Stomach smooth muscle (tissue), 2 donors: ENCODE measurements around the gene SNRNP48.

Experiments
- H3K27ac ChIP-seq: one replicate; pipeline ENCODE4 v1.7.0; 2013; ENCODE audit warnings: mild to moderate bottlenecking, low read length, inconsistent platforms
- H3K27me3 ChIP-seq, 2 donors: one replicate each; pipeline ENCODE4 v1.7.0; 2013; ENCODE audit warnings: low read length in 2 of 2; ENCODE audit not compliant: insufficient read depth in 2 of 2, control insufficient read depth in 1 of 2
- H3K36me3 ChIP-seq, 2 donors: one replicate each; pipeline ENCODE4 v1.7.0; 2013; ENCODE audit warnings: low read length in 2 of 2; ENCODE audit not compliant: control insufficient read depth in 2 of 2, insufficient read depth in 2 of 2
- H3K4me1 ChIP-seq: one replicate; pipeline ENCODE4 v1.7.0; 2013; ENCODE audit warnings: low read length; ENCODE audit not compliant: control insufficient read depth, insufficient read depth
- H3K4me3 ChIP-seq, 2 donors: one replicate each; pipeline ENCODE4 v1.7.0; 2013; ENCODE audit warnings: low read length in 2 of 2
- H3K9ac ChIP-seq, 2 donors: one replicate each; pipeline ENCODE4 v1.7.0; 2013; ENCODE audit warnings: low read length in 2 of 2, mild to moderate bottlenecking in 1 of 2
- H3K9me3 ChIP-seq, 2 donors: one replicate each; pipeline ENCODE4 v1.7.0; 2013; ENCODE audit warnings: low read length in 2 of 2; ENCODE audit not compliant: control insufficient read depth in 2 of 2
- donor health status: healthy.
- donor health status: Pancreatic carcinoma.

The SNRNP48 gene

DNA sequence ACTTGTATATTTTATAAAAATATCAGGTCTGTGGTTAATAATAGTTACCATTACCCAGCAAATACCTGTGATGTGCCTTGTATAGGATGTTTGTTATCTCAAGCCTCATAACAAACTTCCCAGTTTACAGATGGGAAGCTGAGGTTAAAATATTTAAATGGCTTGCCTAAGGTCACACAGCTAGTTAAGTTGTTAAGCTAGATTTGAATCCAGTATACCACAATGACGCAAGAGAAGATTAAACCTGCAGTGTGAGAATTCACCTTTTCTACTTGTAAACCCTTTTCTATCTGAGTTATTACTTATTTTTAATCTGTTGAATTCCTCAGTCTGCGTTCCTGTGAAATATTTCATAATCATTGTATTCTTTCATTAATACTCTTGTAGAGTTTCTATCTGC is 43.6 kb upstream of the SNRNP48 start:
- H3K4me3 ChIP-seq, result no peak overlapping the region
- H3K9ac ChIP-seq, result no peak overlapping the region
- no peak overlapping the region for H3K27ac ChIP-seq
- H3K27me3 ChIP-seq, result peaks cover 22% of the 10 kb centered on the region in 2 donors
- no peaks in the 10 kb centered on the region for H3K9me3 ChIP-seq
- peaks cover 14% of the 10 kb centered on the region for H3K4me1 ChIP-seq
- H3K36me3 ChIP-seq, result no peaks in the 10 kb centered on the region

DNA sequence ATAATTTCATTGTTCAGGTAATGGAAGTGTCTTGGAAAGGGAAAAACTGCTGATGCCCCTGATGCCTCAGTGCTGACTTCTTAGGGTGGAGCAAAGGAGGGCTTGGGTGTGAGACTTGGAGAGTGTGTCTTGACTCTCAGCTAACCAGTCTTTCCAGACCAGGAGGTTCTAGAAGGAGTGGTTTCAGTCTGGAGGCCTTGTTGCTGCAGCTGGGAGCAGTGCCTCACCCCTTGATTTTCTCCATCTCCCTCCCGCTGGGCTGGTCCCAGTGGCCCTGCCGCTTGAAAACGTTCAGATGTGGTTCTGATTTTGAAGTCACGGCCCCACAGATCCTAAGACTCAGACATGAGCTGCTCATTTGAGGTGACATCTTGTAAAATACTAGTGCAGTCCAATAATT is 43.1 kb upstream of the SNRNP48 start:
- Histone ChIP-seq H3K27ac (no peak overlapping the region), H3K36me3 (no peaks in the 10 kb centered on the region), H3K4me1 (peaks cover 9% of the 10 kb centered on the region), H3K9me3 (no peaks in the 10 kb centered on the region), H3K9ac (no peak overlapping the region), H3K27me3 (peaks cover 19 to 21% of the 10 kb centered on the region in 2 donors), H3K4me3 (no peak overlapping the region)

DNA sequence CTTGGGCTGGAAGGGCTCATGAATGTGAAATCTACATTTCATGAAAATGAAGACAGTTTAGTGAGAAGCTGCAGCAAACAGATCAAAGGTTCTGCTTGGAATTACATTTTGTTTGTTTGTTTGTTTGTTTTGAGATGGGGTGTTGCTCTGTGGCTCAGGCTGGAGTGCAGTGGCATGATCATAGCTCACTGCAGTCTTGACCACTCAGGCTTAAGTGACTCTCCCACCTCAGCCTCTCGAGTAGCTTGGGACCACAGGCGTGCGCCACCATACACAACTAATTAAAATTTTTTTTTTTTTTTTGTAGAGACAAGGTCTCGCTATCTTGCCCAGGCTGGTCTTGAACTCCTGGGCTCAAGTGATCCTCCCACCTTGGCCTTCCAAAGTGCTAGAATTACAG is 42.7 kb upstream of the SNRNP48 start:
- H3K9me3 ChIP-seq, result no peaks in the 10 kb centered on the region
- no peak overlapping the region for H3K4me3 ChIP-seq
- peaks cover 15 to 17% of the 10 kb centered on the region in 2 donors for H3K27me3 ChIP-seq
- peaks cover 5% of the 10 kb centered on the region for H3K4me1 ChIP-seq
- H3K27ac ChIP-seq, result no peak overlapping the region
- no peaks in the 10 kb centered on the region for H3K36me3 ChIP-seq
- H3K9ac ChIP-seq, result no peak overlapping the region

DNA sequence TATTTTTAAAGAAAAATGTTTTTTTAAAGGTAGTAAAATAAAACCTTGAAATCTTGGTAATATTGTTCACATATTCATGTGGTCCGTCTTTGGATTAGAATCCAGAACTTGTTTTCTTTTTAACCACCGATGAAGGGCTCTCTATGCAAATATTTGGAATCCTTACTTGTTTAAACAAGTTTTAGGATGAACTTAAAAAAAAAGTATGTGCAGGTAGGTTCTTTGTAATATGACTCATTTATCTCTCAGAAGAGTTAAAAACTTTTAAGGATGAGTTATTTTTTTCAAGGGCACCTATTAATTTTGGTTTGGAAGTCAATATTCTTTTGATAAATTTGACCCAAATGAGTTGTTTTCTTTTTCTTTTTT is 39.6 kb upstream of the SNRNP48 start:
- peaks cover 7 to 9% of the 10 kb centered on the region in 2 donors for H3K27me3 ChIP-seq

DNA sequence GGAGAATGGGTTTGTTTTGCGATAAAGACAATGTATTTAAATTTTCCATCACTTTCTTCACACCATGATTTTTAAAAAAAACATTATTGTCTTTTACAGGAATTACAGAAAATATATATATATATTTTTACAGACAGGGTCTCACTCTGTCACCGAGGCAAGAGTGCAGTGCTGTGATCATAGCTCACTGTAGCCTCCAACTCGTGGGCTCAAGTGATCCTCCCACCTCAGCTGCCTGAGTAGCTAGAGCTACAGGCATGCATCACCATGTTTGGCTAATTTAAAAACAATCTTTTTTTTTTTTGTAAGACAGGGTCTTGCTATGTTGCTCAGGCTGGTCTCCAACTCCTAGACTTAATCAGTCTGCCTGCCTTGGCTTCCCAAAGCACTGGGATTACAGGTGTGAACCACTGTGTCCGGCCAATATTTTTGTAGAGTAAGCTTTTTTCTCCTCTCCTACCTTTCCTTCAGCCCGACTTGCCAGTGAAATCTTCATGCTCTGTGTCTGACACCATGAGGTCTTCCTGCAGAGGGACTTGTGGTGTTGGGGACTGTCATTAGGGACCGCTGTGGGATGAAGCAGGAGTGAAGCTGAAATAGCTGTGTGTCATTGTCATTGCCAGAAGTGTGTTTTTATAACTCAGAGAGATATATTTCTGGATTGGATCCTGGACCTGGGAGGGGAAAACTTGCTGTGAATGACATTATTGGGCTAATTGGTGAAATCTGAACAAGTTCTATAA is 35.3 kb upstream of the SNRNP48 start:
- Histone ChIP-seq H3K27me3 (peaks cover 5 to 8% of the 10 kb centered on the region in 2 donors), H3K4me3 (no peak overlapping the region), H3K9me3 (no peaks in the 10 kb centered on the region), H3K9ac (no peak overlapping the region), H3K27ac (no peak overlapping the region), H3K4me1 (no peaks in the 10 kb centered on the region), H3K36me3 (no peaks in the 10 kb centered on the region)

More for the DNA sequence above, 39.6 kb upstream of the SNRNP48 start:
- Histone ChIP-seq H3K9ac (no peak overlapping the region), H3K9me3 (no peaks in the 10 kb centered on the region), H3K27ac (no peak overlapping the region), H3K4me3 (no peak overlapping the region), H3K4me1 (no peaks in the 10 kb centered on the region), H3K36me3 (no peaks in the 10 kb centered on the region)

DNA sequence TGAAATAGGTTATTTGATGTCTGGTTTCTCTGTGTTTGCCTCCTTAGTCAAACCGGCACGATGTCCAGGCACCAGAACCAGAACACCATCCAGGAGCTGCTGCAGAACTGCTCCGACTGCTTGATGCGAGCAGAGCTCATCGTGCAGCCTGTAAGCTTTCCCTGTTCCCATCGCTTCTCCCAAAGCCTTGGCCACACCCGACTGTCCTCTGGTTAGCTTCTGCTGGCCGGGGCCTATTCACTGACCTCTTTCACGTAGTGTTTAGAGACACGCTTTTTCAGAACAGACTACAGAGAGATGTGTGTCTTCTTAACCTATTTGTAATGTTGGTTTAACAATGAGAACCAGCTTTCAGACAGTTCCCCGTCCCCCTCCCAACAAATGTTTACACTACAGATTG is 34.3 kb upstream of the SNRNP48 start:
- Histone ChIP-seq H3K27ac (no peak overlapping the region), H3K4me1 (no peaks in the 10 kb centered on the region), H3K9ac (no peak overlapping the region), H3K36me3 (no peaks in the 10 kb centered on the region), H3K27me3 (peaks cover 5 to 8% of the 10 kb centered on the region in 2 donors), H3K4me3 (no peak overlapping the region), H3K9me3 (no peaks in the 10 kb centered on the region)

GRCh38 chr6:7556394-7557106 is 33.4 kb upstream of the SNRNP48 start:
- no peak overlapping the region for H3K4me3 ChIP-seq
- H3K27ac ChIP-seq, result no peak overlapping the region
- H3K9ac ChIP-seq, result no peak overlapping the region

DNA sequence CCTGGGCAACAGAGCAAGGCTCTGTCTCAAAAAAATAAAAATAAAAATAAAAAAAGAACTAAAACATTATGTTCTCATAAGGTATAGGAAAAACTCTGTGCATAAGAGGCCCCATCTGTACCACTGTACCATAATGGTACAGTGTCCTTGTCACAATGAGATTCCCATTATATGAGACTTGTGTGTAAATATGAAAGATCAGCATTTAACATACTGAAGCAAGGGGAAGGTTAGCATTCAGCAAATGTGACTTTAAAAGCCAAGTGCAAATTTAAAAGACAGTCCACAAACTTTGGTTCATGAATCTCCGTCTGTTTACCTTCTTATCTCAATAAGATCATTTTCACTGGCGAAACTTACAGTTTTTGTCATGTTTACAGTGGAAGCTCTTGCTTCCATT is 32.3 kb upstream of the SNRNP48 start:
- Histone ChIP-seq H3K36me3 (no peaks in the 10 kb centered on the region), H3K27ac (no peak overlapping the region), H3K27me3 (peaks cover 10 to 11% of the 10 kb centered on the region in 2 donors), H3K4me1 (no peaks in the 10 kb centered on the region), H3K9ac (no peak overlapping the region), H3K4me3 (no peak overlapping the region), H3K9me3 (no peaks in the 10 kb centered on the region)

More at GRCh38 chr6:7556394-7557106, 33.4 kb upstream of the SNRNP48 start:
- no peaks in the 10 kb centered on the region for H3K9me3 ChIP-seq
- H3K4me1 ChIP-seq, result no peaks in the 10 kb centered on the region
- peaks cover 9 to 12% of the 10 kb centered on the region in 2 donors for H3K27me3 ChIP-seq
- no peaks in the 10 kb centered on the region for H3K36me3 ChIP-seq

DNA sequence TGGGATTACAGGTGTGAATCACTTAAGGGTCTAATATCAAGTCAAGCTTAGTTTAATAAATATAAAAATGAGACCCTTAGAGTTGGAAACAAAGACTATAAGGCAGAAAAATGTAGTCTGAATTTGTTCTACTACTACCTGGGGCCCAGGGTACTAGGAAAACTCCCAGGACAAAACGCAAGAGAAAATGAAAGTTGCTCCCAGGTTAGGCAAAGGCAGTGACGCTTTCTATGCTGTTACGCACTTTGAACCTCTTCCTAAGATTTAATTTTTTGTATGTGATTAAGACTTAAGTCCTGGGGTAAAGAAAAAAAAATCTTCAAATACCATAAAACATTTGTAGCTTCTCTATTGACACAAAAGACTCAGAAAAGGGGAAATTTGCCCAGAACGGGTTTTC is 31.2 kb upstream of the SNRNP48 start:
- H3K4me3 ChIP-seq, result no peak overlapping the region
- peaks cover 11 to 14% of the 10 kb centered on the region in 2 donors for H3K27me3 ChIP-seq
- H3K27ac ChIP-seq, result no peak overlapping the region
- H3K4me1 ChIP-seq, result no peaks in the 10 kb centered on the region
- no peak overlapping the region for H3K9ac ChIP-seq
- no peaks in the 10 kb centered on the region for H3K9me3 ChIP-seq
- H3K36me3 ChIP-seq, result no peaks in the 10 kb centered on the region

DNA sequence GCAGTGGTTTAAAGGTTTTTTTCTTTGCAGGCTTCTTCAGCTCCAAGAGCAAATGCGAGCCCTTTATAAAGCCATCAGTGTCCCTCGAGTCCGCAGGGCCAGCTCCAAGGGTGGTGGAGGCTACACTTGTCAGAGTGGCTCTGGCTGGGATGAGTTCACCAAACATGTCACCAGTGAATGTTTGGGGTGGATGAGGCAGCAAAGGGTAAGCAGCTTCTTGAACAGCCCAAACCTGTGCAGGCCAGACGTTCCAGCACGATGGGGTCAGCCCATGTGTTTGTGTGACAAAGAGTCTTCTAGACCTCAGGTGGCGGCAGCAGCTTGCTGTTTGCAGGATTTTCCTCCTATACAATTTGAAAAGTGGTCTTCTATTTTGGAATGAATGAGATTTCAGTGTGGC is 30.8 kb upstream of the SNRNP48 start:
- no peak overlapping the region for H3K4me3 ChIP-seq
- H3K9me3 ChIP-seq, result no peaks in the 10 kb centered on the region
- H3K27me3 ChIP-seq, result peaks cover 11 to 14% of the 10 kb centered on the region in 2 donors
- H3K4me1 ChIP-seq, result no peaks in the 10 kb centered on the region
- no peak overlapping the region for H3K27ac ChIP-seq
- H3K36me3 ChIP-seq, result no peaks in the 10 kb centered on the region
- no peak overlapping the region for H3K9ac ChIP-seq
